Mesothelial cell of epicardium (in vitro differentiated cells): ENCODE results near the gene LENG9. TPM values are rescaled to one million over a fixed set of nuclear protein-coding genes. Genes with fewer than 3 reads are reported as not detected.

Experiments
- DNase-seq, 2 experiments: peaks; one replicate each; pipeline ENCODE4 v3.0.0; 2021; ENCODE audit warnings: low spot score in 2 of 2; ENCODE audit not compliant: unreplicated experiment in 2 of 2
- H3K27ac Mint-ChIP-seq: 2 replicates; pipeline ENCODE4 v1.8.0; 2021; ENCODE audit warnings: mixed read lengths
- H3K27me3 Mint-ChIP-seq: 2 replicates; pipeline ENCODE4 v1.8.0; 2021; ENCODE audit warnings: low read depth, mixed read lengths
- H3K36me3 Mint-ChIP-seq: 2 replicates; pipeline ENCODE4 v1.8.0; 2021; ENCODE audit warnings: mixed read lengths
- H3K4me1 Mint-ChIP-seq: 2 replicates; pipeline ENCODE4 v1.8.0; 2021; ENCODE audit warnings: mixed read lengths
- H3K4me3 Mint-ChIP-seq: 2 replicates; pipeline ENCODE4 v1.8.0; 2021; ENCODE audit warnings: mild to moderate bottlenecking, moderate library complexity, mixed read lengths
- H3K9me3 Mint-ChIP-seq: 2 replicates; pipeline ENCODE4 v1.8.0; 2021; ENCODE audit warnings: mixed read lengths
- total RNA-seq: library from RNA; stranded (reverse); gene quantifications from 3 replicates; pipeline ENCODE4 v1.2.1, GENCODE V29; 2021
- TF ChIP-seq, protein P1 (sequence below): fragments of 200-600 bp; sonication (generic); IDR thresholded peaks from one replicate; pipeline ENCODE4 v1.5.0; 2021; ENCODE audit warnings: antibody characterized with exemption; ENCODE audit not compliant: unreplicated experiment

Gene LENG9
- total RNA-seq, 1 donor from 2014 or later = 5.8 TPM

DNA sequence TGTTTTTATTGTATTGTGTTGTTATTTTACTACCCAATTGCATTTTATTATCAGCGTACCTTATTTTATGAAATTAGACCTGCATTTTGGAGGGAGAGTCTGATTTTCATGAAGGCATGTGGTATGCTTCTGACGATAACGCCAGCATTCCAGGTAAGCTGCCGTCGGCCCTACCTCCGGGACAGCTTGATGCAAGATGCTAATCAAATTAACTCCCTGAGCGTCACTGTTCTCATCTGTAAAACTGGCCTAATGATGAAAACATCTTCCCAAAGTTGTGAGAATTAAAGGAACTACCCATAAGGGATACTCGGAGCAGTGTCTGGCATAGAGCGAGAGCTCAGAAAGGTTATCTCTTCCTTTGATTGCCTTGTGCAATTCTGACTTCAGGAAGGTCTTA lies 26.2 kb upstream of the LENG9 start:
- H3K4me3 Mint-ChIP-seq = no peak overlapping the region

DNA sequence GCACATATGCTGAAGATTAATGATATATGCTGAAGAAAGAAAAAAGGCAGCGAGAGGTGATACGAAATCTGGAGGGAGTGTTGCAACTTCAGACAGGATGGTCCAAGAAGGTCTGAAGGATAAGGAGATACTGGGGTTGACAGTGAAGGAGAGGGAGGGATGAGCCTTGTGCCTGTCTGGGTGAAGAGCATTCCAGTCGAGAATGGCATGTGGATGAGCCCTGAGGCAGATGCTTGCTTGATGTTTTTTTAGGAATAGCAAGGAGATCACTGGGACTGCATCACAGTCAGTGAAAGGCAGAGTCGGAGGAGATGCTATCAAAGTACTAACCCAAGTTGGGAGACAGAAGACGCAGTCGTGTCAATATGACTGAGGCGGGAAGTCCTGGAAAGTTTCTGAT lies 25.8 kb upstream of the LENG9 start:
- DNase-seq = no peak
- Mint-ChIP-seq H3K27me3 (peaks cover 2% of the 10 kb centered on the region), H3K36me3 (no peaks in the 10 kb centered on the region), H3K27ac (no peak overlapping the region), H3K4me3 (no peak overlapping the region), H3K9me3 (peaks cover 22% of the 10 kb centered on the region), H3K4me1 (no peaks in the 10 kb centered on the region)
- TF ChIP-seq, protein P1, sequence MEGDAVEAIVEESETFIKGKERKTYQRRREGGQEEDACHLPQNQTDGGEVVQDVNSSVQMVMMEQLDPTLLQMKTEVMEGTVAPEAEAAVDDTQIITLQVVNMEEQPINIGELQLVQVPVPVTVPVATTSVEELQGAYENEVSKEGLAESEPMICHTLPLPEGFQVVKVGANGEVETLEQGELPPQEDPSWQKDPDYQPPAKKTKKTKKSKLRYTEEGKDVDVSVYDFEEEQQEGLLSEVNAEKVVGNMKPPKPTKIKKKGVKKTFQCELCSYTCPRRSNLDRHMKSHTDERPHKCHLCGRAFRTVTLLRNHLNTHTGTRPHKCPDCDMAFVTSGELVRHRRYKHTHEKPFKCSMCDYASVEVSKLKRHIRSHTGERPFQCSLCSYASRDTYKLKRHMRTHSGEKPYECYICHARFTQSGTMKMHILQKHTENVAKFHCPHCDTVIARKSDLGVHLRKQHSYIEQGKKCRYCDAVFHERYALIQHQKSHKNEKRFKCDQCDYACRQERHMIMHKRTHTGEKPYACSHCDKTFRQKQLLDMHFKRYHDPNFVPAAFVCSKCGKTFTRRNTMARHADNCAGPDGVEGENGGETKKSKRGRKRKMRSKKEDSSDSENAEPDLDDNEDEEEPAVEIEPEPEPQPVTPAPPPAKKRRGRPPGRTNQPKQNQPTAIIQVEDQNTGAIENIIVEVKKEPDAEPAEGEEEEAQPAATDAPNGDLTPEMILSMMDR = no peak

More for the DNA sequence above, 26.2 kb upstream of the LENG9 start:
- Mint-ChIP-seq H3K36me3 (peaks cover under 1% of the 10 kb centered on the region), H3K9me3 (peaks cover 24% of the 10 kb centered on the region), H3K27me3 (no peaks in the 10 kb centered on the region), H3K4me1 (no peaks in the 10 kb centered on the region), H3K27ac (no peak overlapping the region)
- TF ChIP-seq, protein P1 = no peak
- DNase-seq = no peak

DNA sequence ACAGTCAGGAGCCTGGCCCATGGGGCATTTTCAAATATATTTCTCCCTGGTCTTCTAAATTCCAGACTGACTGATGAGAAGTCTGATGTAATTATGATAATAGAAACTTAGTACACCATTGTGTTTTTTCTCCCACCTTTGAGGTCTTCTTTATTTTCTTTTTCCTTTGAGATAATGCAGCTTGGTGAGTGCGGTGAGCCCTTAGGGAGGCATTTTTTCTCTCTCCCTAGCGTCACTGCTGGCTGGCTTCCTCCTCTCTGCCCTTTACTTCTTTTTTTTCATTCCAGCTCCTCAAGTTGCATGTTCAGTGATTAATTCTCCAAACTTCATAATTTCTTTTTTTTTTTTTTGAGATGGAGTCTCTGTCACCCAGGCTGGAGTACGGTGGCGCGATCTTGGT lies 22.3 kb upstream of the LENG9 start:
- Mint-ChIP-seq H3K9me3 (peaks cover 6% of the 10 kb centered on the region), H3K36me3 (no peaks in the 10 kb centered on the region), H3K4me1 (peaks cover 4% of the 10 kb centered on the region), H3K27ac (no peak overlapping the region), H3K4me3 (no peak overlapping the region), H3K27me3 (peaks cover 9% of the 10 kb centered on the region)
- TF ChIP-seq, protein P1 = no peak
- no peak for DNase-seq

DNA sequence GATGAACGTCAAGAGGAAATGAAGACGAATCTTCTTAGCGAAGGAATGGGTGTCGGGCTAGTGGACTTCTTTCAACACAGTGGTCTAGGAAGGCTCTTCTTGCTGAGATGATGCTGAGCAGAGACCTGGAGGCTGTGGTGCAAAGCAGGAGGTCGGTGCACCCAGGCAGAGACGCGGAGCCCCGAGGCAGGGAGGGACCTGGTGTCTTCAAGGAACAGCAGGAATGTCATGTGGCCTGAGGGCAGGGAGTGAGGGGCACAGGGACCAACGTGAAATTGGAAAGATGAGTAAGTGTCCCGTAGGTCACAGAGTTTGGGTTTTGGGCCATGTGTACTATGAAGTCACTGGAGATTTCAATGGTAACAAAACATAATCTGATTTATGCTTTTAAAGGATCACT lies 20.9 kb upstream of the LENG9 start:
- no peak overlapping the region for H3K4me3 Mint-ChIP-seq
- TF ChIP-seq, protein P1 = no peak
- no peak for DNase-seq
- H3K9me3 Mint-ChIP-seq = peaks cover 5% of the 10 kb centered on the region
- H3K4me1 Mint-ChIP-seq = peaks cover 4% of the 10 kb centered on the region
- peaks cover 17% of the 10 kb centered on the region for H3K27me3 Mint-ChIP-seq
- no peaks in the 10 kb centered on the region for H3K36me3 Mint-ChIP-seq
- H3K27ac Mint-ChIP-seq = no peak overlapping the region

DNA sequence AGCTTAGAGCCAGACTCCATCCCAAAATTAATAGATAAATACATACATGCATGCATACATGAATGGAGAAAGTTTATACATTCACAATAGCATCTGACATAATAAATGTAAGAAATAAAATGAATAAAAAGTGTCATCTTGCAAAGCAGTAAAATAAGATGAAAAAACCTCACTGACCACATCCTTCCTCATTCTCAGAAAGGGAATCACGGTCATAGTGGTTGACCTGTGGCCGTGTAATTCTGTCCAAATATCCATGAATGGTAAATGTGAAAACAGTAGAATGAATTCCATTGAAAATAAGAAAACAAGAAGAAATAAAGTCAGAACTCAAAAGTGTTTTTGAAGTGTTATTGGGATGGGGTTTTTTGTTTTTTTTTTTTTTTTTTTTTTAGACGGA lies 19.3 kb upstream of the LENG9 start:
- Mint-ChIP-seq H3K4me3 (no peak overlapping the region), H3K36me3 (no peaks in the 10 kb centered on the region), H3K27me3 (peaks cover 23% of the 10 kb centered on the region), H3K4me1 (peaks cover 8% of the 10 kb centered on the region), H3K9me3 (no peaks in the 10 kb centered on the region), H3K27ac (no peak overlapping the region)
- DNase-seq = no peak
- TF ChIP-seq, protein P1 = no peak
